NCI-H146 treated with DMSO at 0.1 percent for 48 hours (cell line): ENCODE measurements around the gene PDE3B.
"Not testable (repeated sequence)": the region's sequence is repeated elsewhere in the genome, so short reads cannot be mapped to it uniquely, and the experiment has no call there.

Experiments
- DNase-seq: peaks from one replicate; lab custom pipeline; 2025; ENCODE audit not compliant: unreplicated experiment; lab: John Stamatoyannopoulos, UW

Gene PDE3B

GRCh38 chr11:14643697-14644225 lies at the start of gene PDE3B:
Gene PDE3B, plus strand, starts transcription at chr11:14643804. Its CDS starts 272 bp downstream, at chr11:14644076.
- DNase-seq = peak; percentile 2

GRCh38 chr11:14595261-14595660 lies 48.3 kb upstream of the PDE3B start:
- DNase-seq = not testable (repeated sequence)

GRCh38 chr11:14607713-14608112 lies 35.9 kb upstream of the PDE3B start:
- DNase-seq = no peak

- DNase-seq = no peak
These were observed 33.7 kb upstream of the PDE3B start for GRCh38 chr11:14609902-14610301.

- DNase-seq = no peak
These were observed 31.7 kb upstream of the PDE3B start for GRCh38 chr11:14611939-14612338.

GRCh38 chr11:14612694-14613093 lies 30.9 kb upstream of the PDE3B start:
- DNase-seq = no peak

GRCh38 chr11:14614091-14614622 lies 29.4 kb upstream of the PDE3B start:
- no peak for DNase-seq

GRCh38 chr11:14617241-14618027 lies 26.2 kb upstream of the PDE3B start:
- no peak for DNase-seq

- DNase-seq = no peak
These were observed 25.5 kb upstream of the PDE3B start for GRCh38 chr11:14618060-14618459.

- DNase-seq = no peak
These were observed 23.7 kb upstream of the PDE3B start for GRCh38 chr11:14619603-14620531.

GRCh38 chr11:14622223-14622954 lies 21.2 kb upstream of the PDE3B start:
- DNase-seq = no peak

- DNase-seq = no peak
These were observed 20.6 kb upstream of the PDE3B start for GRCh38 chr11:14623036-14623435.

- no peak for DNase-seq
These were observed 17.9 kb upstream of the PDE3B start for GRCh38 chr11:14625586-14626205.

- DNase-seq = no peak
These were observed 17.0 kb upstream of the PDE3B start for GRCh38 chr11:14626650-14627049.

- not testable (repeated sequence) for DNase-seq
These were observed 9.9 kb upstream of the PDE3B start for GRCh38 chr11:14633506-14634224.

GRCh38 chr11:14634813-14635212 lies 8.8 kb upstream of the PDE3B start:
- no peak for DNase-seq

GRCh38 chr11:14635546-14635945 lies 8.1 kb upstream of the PDE3B start:
- no peak for DNase-seq

GRCh38 chr11:14636119-14636518 lies 7.5 kb upstream of the PDE3B start:
- DNase-seq = no peak

- DNase-seq = no peak
These were observed 5.7 kb upstream of the PDE3B start for GRCh38 chr11:14637868-14638409.
